Stimulated activated CD4-positive, alpha-beta T cell treated with anti-CD3 and anti-CD28 coated beads, TNF-alpha, amount 100 ng/mL, for 1 hour (primary cell): Measurements from ENCODE around the gene PDE4B.
"Not testable (repeated sequence)": the region's sequence is repeated elsewhere in the genome, so short reads cannot be mapped to it uniquely, and the experiment has no call there.

Experiments used
- DNase-seq, 3 donors: peaks; one replicate each; pipeline ENCODE4 v3.0.0-alpha.2; 2020; ENCODE audit warnings: low read depth in 3 of 3, low spot score in 1 of 3

PDE4B gene

GRCh38 chr1:66302184-66302742 is 509.6 kb downstream of the PDE4B start:
- no peak for DNase-seq

GRCh38 chr1:66302815-66303214 is 510.1 kb downstream of the PDE4B start:
- DNase-seq = no peak

GRCh38 chr1:66303646-66304045 is 511.0 kb downstream of the PDE4B start:
- no peak for DNase-seq

- no peak for DNase-seq
These were observed 511.4 kb downstream of the PDE4B start for GRCh38 chr1:66304128-66304527.

- DNase-seq = no peak
These were observed 513.2 kb downstream of the PDE4B start for GRCh38 chr1:66305927-66306326.

- DNase-seq = no peak
These were observed 516.5 kb downstream of the PDE4B start for GRCh38 chr1:66309006-66309741.

GRCh38 chr1:66311092-66311491 is 518.4 kb downstream of the PDE4B start:
- no peak for DNase-seq

GRCh38 chr1:66311628-66312027 is 518.9 kb downstream of the PDE4B start:
- no peak for DNase-seq

- DNase-seq = no peak
These were observed 519.7 kb downstream of the PDE4B start for GRCh38 chr1:66312271-66312990.

GRCh38 chr1:66313429-66313828 is 520.7 kb downstream of the PDE4B start:
- DNase-seq = no peak

GRCh38 chr1:66315671-66316070 is 523.0 kb downstream of the PDE4B start:
- DNase-seq = no peak

GRCh38 chr1:66316464-66317247 is 524.0 kb downstream of the PDE4B start:
- no peak for DNase-seq

- no peak for DNase-seq
These were observed 524.5 kb downstream of the PDE4B start for GRCh38 chr1:66317248-66317515.

- DNase-seq = no peak
These were observed 527.5 kb downstream of the PDE4B start for GRCh38 chr1:66320231-66320630.

GRCh38 chr1:66322462-66322861 is 529.8 kb downstream of the PDE4B start:
- not testable (repeated sequence) for DNase-seq

- DNase-seq = no peak
These were observed 531.4 kb downstream of the PDE4B start for GRCh38 chr1:66323958-66324625.

GRCh38 chr1:66325594-66326380 is 533.1 kb downstream of the PDE4B start:
- DNase-seq = no peak

- DNase-seq = no peak
These were observed 534.2 kb downstream of the PDE4B start for GRCh38 chr1:66326867-66327266.

GRCh38 chr1:66327588-66327987 is 534.9 kb downstream of the PDE4B start:
- DNase-seq = no peak

GRCh38 chr1:66328896-66329295 is 536.2 kb downstream of the PDE4B start:
- DNase-seq = no peak
